ENCODE data around the gene SLC25A41. TPM values are rescaled to one million over a fixed set of nuclear protein-coding genes. Genes with fewer than 3 reads are reported as not detected.

SLC25A41 gene
- total and polyA plus RNA-seq, 9 of the 15 experiments (the other 6 are each of a cell fraction or from before 2014, with no cell fraction given), result 0.08 to 4.2 (median 1.6) TPM

GRCh38 chr19:6412447-6413091, 21.0 kb downstream of the SLC25A41 start (continued):
- TF ChIP-seq REST (IDR thresholded peaks at IDR 0.05; ENCODE audit: borderline replicate concordance) (peak; percentile 13; the same call in 1 of the 2 replicates), REST (CRISPR knock-in tag; IDR thresholded peaks at IDR 0.05; ENCODE audit: low read depth) (no peak), RAD21 (CRISPR knock-in tag; conservative IDR thresholded peaks at IDR 0.05 in 1 of 2, IDR thresholded peaks at IDR 0.05 in 1 of 2) (peak in 1 of 2 experiments; percentile 51; a peak in 2 of 4 replicates), GTF3C2 (IDR thresholded peaks at IDR 0.05; ENCODE audit: borderline replicate concordance, extremely low read depth, insufficient read length) (no peak), RB1 (IDR thresholded peaks at IDR 0.05; ENCODE audit: low read depth) (0 out of 2 replicates have a peak, but pooled peaks have one; percentile 18), JUND (IDR thresholded peaks at IDR 0.05; ENCODE audit: borderline replicate concordance, low read depth, low read length) (0 out of 2 replicates have a peak, but pooled peaks have one; percentile 6), JUND (tag; IDR thresholded peaks at IDR 0.05; ENCODE audit: borderline replicate concordance, low read depth, low read length) (no peak), POLR2AphosphoS2 (IDR thresholded peaks at IDR 0.05; ENCODE audit: low read length) (peak; percentile 62; the same call in 1 of the 2 replicates), VEZF1 (CRISPR knock-in tag; IDR thresholded peaks at IDR 0.05) (peak; percentile 27; the same call in 1 of the 2 replicates), THRA (IDR thresholded peaks at IDR 0.05) (no peak), POLR2G (IDR thresholded peaks at IDR 0.05; ENCODE audit: low read depth, low read length) (peak; percentile 69), ZNF696 (CRISPR knock-in tag; conservative IDR thresholded peaks at IDR 0.05) (no peak), ELF2 (CRISPR knock-in tag; IDR thresholded peaks at IDR 0.05) (no peak)
